Tibial nerve (tissue), 4 donors: Measurements from ENCODE around the gene MORN1. TPM values are rescaled to one million over a fixed set of nuclear protein-coding genes. Genes with fewer than 3 reads are reported as not detected.

Experiments used
- DNase-seq, 2 donors: peaks; one replicate each; pipeline ENCODE4 v3.0.0-alpha.2; 2019; ENCODE audit warnings: low spot score in 2 of 2
- H3K27ac ChIP-seq, 4 donors: fragments of 200-600 bp; sonication (generic) in 3 of 4; one replicate each; pipeline ENCODE4 v1.5.1; 2017 to 2019; ENCODE audit warnings: mild to moderate bottlenecking in 1 of 4
- H3K27me3 ChIP-seq, 2 donors: fragments of 200-600 bp; sonication (generic) in 1 of 2; one replicate each; pipeline versions ENCODE4 v1.5.1 to v1.6.0; 2017 to 2019
- H3K36me3 ChIP-seq, 3 donors: fragments of 200-600 bp; sonication (generic); one replicate each; pipeline ENCODE4 v1.5.1; 2018 to 2019
- H3K4me1 ChIP-seq, 4 donors: fragments of 200-600 bp; sonication (generic) in 3 of 4; one replicate each; pipeline ENCODE4 v1.5.1; 2017 to 2019
- H3K4me3 ChIP-seq, 4 donors: fragments of 200-600 bp; sonication (generic) in 3 of 4; one replicate each; pipeline ENCODE4 v1.5.1; 2017 to 2019; ENCODE audit warnings: mild to moderate bottlenecking in 1 of 4, moderate library complexity in 1 of 4
- H3K9me3 ChIP-seq, 4 donors: fragments of 200-600 bp; sonication (generic) in 3 of 4; one replicate each; pipeline ENCODE4 v1.5.1; 2017 to 2019
- EP300 ChIP-seq, 2 donors: sonication (generic); formaldehyde crosslinking; IDR thresholded peaks; one replicate each; pipeline ENCODE4 v1.6.1; 2017; ENCODE audit warnings: antibody characterized with exemption in 2 of 2, mild to moderate bottlenecking in 1 of 2
- POLR2A ChIP-seq, 2 donors: fragments of 450-650 bp; IDR thresholded peaks; one replicate each; pipeline ENCODE4 v1.6.1; 2017; ENCODE audit warnings: antibody characterized with exemption in 2 of 2, mild to moderate bottlenecking in 2 of 2, moderate library complexity in 2 of 2
- WGBS, 2 donors: methylation state at CpG; one replicate each; pipeline ENCODE4 v1.1.5; 2018; 5-methylcytosine and 5-hydroxymethylcytosine counted together
- total RNA-seq, 4 donors: library from RNA; depleted of rRNA; stranded (reverse); fragments of >200 nt; gene quantifications; one replicate each; pipeline ENCODE4 v1.1.0, GENCODE V29; 2016
- TF ChIP-seq, protein P1 (sequence below), 5 experiments: fragments of 200-600 bp in 3 of 5; fragments of 450-650 bp in 2 of 5; sonication (generic) in 3 of 5; IDR thresholded peaks; one replicate each; pipeline ENCODE4 v1.5.1; 2016 to 2019; ENCODE audit warnings: antibody characterized with exemption in 5 of 5, mild to moderate bottlenecking in 3 of 5, moderate library complexity in 2 of 5

Gene MORN1
- total RNA-seq, 4 donors from 2014 or later, result 8.7 to 21.9 (median 16.1) TPM

DNA sequence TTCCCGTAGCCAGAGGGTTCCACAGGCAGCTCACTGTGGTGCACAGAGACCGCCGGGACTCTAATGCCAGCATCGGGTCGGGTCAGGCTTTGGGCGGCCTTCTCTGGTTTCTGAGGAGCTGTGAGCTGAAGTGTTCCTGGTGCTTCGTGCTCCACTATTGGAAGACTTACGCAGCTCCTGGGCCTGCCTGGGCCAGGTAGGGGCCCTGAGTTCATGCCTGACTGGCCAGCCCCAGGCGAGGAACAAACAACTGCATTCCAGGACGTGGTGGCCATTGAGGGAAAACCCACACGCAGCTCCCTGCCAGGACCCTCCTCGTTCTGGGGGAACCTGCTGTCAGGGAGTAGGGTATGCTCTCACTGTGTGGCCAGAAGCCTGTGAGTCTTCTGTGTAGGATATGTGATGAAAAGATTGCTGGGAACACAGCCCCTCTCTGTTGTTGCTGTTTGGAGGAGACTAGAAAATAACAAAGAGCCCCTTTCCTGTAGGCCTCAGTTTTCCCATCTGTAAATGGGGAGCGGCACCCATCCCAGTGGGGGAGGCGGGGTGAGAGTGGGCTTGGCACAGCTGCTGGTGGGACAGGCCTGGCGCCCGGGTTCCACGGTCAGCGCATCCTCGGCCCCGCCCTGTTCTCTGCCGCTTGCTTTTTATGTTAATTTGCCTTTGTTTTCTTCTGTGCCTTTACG lies 8.7 kb upstream of the MORN1 start:
- WGBS, 2 donors, result 81 to 88% methylated on average over 16 to 22 of the region's 22 CpGs
- Histone ChIP-seq H3K27me3 (no peaks in the 10 kb centered on the region), H3K4me3 (no peak overlapping the region), H3K4me1 (peaks cover 0 to 10% (median 0%) of the 10 kb centered on the region in 4 donors), H3K27ac (no peak overlapping the region), H3K9me3 (no peaks in the 10 kb centered on the region), H3K36me3 (peaks cover 3 to 98% (median 60%) of the 10 kb centered on the region in 3 donors)
- DNase-seq, result no peak
- no peak for TF ChIP-seq EP300 (IDR thresholded peaks at IDR 0.05)

DNA sequence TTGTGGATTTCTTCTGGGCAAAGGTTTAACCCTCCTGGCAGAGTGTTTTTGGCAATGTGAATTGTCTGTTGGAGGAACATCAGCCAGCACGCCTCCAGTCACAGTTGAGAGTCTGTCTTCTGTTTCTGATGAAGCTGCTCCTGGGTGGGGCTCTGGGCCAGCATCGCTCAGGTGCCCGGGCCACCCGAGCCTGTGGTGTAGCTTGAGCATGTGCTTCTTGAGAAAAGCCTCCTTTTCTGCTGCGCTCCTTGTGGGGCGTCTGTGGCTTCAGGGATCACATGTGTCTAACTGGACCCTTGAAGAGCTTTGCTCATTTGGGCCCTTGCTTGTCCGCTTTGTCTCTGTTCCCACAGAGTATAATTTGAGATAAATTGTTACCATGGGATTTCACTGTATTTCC lies 7.5 kb upstream of the MORN1 start:
- H3K27me3 ChIP-seq, result no peaks in the 10 kb centered on the region
- no peak overlapping the region for H3K27ac ChIP-seq
- TF ChIP-seq, protein P1, sequence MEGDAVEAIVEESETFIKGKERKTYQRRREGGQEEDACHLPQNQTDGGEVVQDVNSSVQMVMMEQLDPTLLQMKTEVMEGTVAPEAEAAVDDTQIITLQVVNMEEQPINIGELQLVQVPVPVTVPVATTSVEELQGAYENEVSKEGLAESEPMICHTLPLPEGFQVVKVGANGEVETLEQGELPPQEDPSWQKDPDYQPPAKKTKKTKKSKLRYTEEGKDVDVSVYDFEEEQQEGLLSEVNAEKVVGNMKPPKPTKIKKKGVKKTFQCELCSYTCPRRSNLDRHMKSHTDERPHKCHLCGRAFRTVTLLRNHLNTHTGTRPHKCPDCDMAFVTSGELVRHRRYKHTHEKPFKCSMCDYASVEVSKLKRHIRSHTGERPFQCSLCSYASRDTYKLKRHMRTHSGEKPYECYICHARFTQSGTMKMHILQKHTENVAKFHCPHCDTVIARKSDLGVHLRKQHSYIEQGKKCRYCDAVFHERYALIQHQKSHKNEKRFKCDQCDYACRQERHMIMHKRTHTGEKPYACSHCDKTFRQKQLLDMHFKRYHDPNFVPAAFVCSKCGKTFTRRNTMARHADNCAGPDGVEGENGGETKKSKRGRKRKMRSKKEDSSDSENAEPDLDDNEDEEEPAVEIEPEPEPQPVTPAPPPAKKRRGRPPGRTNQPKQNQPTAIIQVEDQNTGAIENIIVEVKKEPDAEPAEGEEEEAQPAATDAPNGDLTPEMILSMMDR (IDR thresholded peaks at IDR 0.05), result no peak
- TF ChIP-seq EP300 (IDR thresholded peaks at IDR 0.05) (no peak), POLR2A (IDR thresholded peaks at IDR 0.05) (no peak)
- H3K36me3 ChIP-seq, result peaks cover 3 to 98% (median 50%) of the 10 kb centered on the region in 3 donors
- peaks cover 0 to 22% (median under 1%) of the 10 kb centered on the region in 4 donors for H3K4me1 ChIP-seq
- 84% methylated on average over 7 of the region's 7 CpGs for WGBS, 2 donors
- no peak overlapping the region for H3K4me3 ChIP-seq
- DNase-seq, result no peak
- H3K9me3 ChIP-seq, result no peaks in the 10 kb centered on the region

DNA sequence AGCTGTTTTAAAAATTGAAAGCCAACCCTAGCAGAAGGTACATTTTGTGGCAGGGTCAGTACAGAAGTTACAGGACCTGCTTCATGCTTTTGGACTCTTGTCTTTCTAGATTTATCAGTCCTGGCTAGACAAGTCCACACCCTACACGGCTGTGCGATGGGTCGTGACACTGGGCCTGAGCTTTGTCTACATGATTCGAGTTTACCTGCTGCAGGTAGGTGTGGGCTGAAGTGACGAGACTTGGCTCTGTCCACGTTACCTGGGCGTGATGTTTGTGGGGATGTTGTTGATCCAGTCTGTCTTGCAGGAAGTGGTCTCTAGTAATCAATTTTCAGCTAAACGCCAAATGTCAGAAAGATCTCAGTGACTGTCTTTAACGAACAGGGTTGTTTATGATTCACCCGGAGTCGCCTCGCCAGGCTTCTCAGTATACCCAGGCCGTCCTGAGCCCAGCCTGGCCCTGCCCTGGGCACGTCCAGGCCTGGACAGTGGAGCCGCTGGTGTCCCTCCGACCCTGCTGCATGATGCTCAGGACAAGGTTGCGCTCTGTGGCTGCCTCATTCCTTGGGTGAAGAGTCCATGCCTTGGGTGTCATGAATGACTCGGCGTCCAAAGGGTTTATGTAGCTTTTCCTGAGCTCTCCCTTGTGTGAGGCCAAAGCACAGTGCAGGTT lies 5.8 kb upstream of the MORN1 start:
- no peak overlapping the region for H3K4me3 ChIP-seq
- no peak overlapping the region for H3K27ac ChIP-seq
- 90 to 95% methylated on average over 19 of the region's 19 CpGs for WGBS, 2 donors
- peaks cover 0 to 39% (median 14%) of the 10 kb centered on the region in 4 donors for H3K4me1 ChIP-seq
- no peaks in the 10 kb centered on the region for H3K27me3 ChIP-seq
- no peak for DNase-seq
- H3K36me3 ChIP-seq, result peaks cover 3 to 90% (median 37%) of the 10 kb centered on the region in 3 donors
- TF ChIP-seq, protein P1 (IDR thresholded peaks at IDR 0.05), result no peak
- TF ChIP-seq EP300 (IDR thresholded peaks at IDR 0.05) (no peak), POLR2A (IDR thresholded peaks at IDR 0.05) (no peak)
- H3K9me3 ChIP-seq, result no peaks in the 10 kb centered on the region

DNA sequence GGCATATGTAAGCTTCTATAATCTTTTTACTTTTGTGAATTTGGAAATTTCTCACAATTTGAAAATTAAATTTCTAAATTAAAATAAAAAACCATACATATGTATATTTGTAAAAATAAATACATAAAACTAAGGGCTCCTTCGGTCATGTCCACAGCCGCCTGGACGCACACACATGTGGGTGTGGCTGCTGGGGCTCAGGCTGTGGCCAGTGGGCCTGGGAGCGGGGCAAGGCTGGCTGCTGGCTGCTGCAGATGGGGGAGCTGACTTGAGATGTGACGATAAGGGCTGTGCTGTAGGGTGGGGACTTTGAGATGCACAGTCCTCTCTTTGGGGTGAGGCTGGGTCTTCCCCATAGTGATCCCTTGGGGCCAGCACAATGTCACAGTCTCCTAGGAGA lies 5.1 kb upstream of the MORN1 start:
- H3K36me3 ChIP-seq, result peaks cover 3 to 83% (median 32%) of the 10 kb centered on the region in 3 donors
- no peak overlapping the region for H3K27ac ChIP-seq
- H3K4me1 ChIP-seq, result peaks cover 0 to 36% (median 14%) of the 10 kb centered on the region in 4 donors
- WGBS, 2 donors, result 89 to 91% methylated on average over 5 of the region's 5 CpGs
- H3K27me3 ChIP-seq, result no peaks in the 10 kb centered on the region
- H3K9me3 ChIP-seq, result no peaks in the 10 kb centered on the region
- no peak for DNase-seq
- H3K4me3 ChIP-seq, result no peak overlapping the region
- TF ChIP-seq, protein P1 (IDR thresholded peaks at IDR 0.05), result no peak
- no peak for TF ChIP-seq POLR2A (IDR thresholded peaks at IDR 0.05)
- TF ChIP-seq EP300 (IDR thresholded peaks at IDR 0.05), result no peak

DNA sequence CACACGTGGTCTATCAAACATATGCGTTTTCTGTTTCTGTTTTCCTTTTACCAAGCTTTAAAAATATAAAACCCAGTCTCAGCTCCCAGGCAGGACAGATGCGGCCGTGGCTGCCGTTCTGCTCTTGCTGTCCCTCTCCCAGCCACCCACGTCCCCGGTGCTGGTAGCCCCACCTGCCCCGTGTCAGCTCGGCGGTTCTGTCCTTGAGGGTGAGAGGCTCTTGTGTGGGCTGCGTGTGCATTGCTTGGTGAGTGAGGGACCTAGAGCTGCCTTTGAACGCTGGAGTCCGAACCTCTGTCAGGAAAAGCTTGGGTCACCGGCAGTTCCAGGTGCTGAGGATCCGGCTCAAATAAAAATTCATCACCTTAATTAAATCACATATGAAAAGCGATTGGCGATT lies 4.7 kb upstream of the MORN1 start:
- H3K4me3 ChIP-seq, result no peak overlapping the region
- H3K9me3 ChIP-seq, result no peaks in the 10 kb centered on the region
- peaks cover 0 to 35% (median 14%) of the 10 kb centered on the region in 4 donors for H3K4me1 ChIP-seq
- 86 to 89% methylated on average over 17 of the region's 17 CpGs for WGBS, 2 donors
- no peak for DNase-seq
- H3K36me3 ChIP-seq, result peaks cover 3 to 80% (median 32%) of the 10 kb centered on the region in 3 donors
- H3K27ac ChIP-seq, result no peak overlapping the region
- no peak for TF ChIP-seq EP300 (IDR thresholded peaks at IDR 0.05)
- TF ChIP-seq, protein P1 (IDR thresholded peaks at IDR 0.05), result no peak
- no peak for TF ChIP-seq POLR2A (IDR thresholded peaks at IDR 0.05)
- no peaks in the 10 kb centered on the region for H3K27me3 ChIP-seq
